KMS-11 (cell line): ENCODE data around the gene THAP12.

Source experiments
- H2AFZ ChIP-seq: fragments of 200-600 bp; sonication (generic); 2 replicates; pipeline ENCODE4 v1.6.1; 2016; ENCODE audit warnings: antibody characterized with exemption, mixed run types, low read depth
- H3K27ac ChIP-seq: fragments of 200-600 bp; sonication (generic); 2 replicates; pipeline ENCODE4 v1.6.1; 2016; ENCODE audit warnings: mild to moderate bottlenecking, mixed run types
- H3K27me3 ChIP-seq: fragments of 200-600 bp; sonication (generic); 2 replicates; pipeline ENCODE4 v1.6.1; 2017; ENCODE audit warnings: mild to moderate bottlenecking, low read depth, mixed run types, moderate library complexity; ENCODE audit not compliant: insufficient read depth
- H3K36me3 ChIP-seq: fragments of 200-600 bp; sonication (generic); 2 replicates; pipeline ENCODE4 v1.6.1; 2017; ENCODE audit warnings: mild to moderate bottlenecking, mixed run types; ENCODE audit not compliant: insufficient read depth
- H3K4me1 ChIP-seq: fragments of 200-600 bp; sonication (generic); 2 replicates; pipeline ENCODE4 v1.6.1; 2016; ENCODE audit warnings: mild to moderate bottlenecking, low read depth, mixed run types; ENCODE audit not compliant: poor library complexity, severe bottlenecking
- H3K4me2 ChIP-seq: fragments of 200-600 bp; sonication (generic); 2 replicates; pipeline ENCODE4 v1.7.0; 2016; ENCODE audit warnings: mild to moderate bottlenecking, mixed run types
- H3K4me3 ChIP-seq: fragments of 200-600 bp; sonication (generic); IDR thresholded peaks from 2 replicates; pipeline ENCODE4 v1.6.1; 2017; ENCODE audit warnings: low read depth, low read length, mixed read lengths; ENCODE audit not compliant: insufficient read depth
- H3K79me2 ChIP-seq: fragments of 200-600 bp; sonication (generic); 2 replicates; pipeline ENCODE4 v1.6.1; 2016; ENCODE audit warnings: low read depth, mixed run types; ENCODE audit not compliant: insufficient read depth
- H3K9ac ChIP-seq: fragments of 200-600 bp; sonication (generic); 2 replicates; pipeline ENCODE4 v1.6.1; 2016; ENCODE audit warnings: mild to moderate bottlenecking, mixed run types
- H4K20me1 ChIP-seq: fragments of 200-600 bp; sonication (generic); 2 replicates; pipeline ENCODE4 v1.6.1; 2016; ENCODE audit warnings: mild to moderate bottlenecking, mixed run types; ENCODE audit not compliant: insufficient read depth
- CTCF ChIP-seq: fragments of 200-600 bp; sonication (generic); conservative IDR thresholded peaks from 2 replicates; pipeline ENCODE4 v1.6.1; 2017; ENCODE audit warnings: low read depth, mild to moderate bottlenecking, antibody characterized with exemption, low read length, moderate library complexity, mixed read lengths

THAP12 gene

GRCh38 chr11:76368490-76368889 is 12.4 kb downstream of the THAP12 start:
- H4K20me1 ChIP-seq: peaks cover 15% of the 10 kb centered on the region
- H3K9ac ChIP-seq: no peak overlapping the region

GRCh38 chr11:76365038-76365679 is 15.8 kb downstream of the THAP12 start:
- no peaks in the 10 kb centered on the region for H3K27me3 ChIP-seq
- H3K27ac ChIP-seq: no peak overlapping the region
- no peak overlapping the region for H2AFZ ChIP-seq
- H3K4me2 ChIP-seq: peak overlapping the region; percentile 12; the same call in 1 of the 2 replicates
- H3K36me3 ChIP-seq: no peaks in the 10 kb centered on the region
- H4K20me1 ChIP-seq: peaks cover 10% of the 10 kb centered on the region
- no peak overlapping the region for H3K9ac ChIP-seq
- H3K4me1 ChIP-seq: peaks cover 58% of the 10 kb centered on the region
- peaks cover 64% of the 10 kb centered on the region for H3K79me2 ChIP-seq
- no peak for TF ChIP-seq CTCF
- no peak overlapping the region for H3K4me3 ChIP-seq

More at GRCh38 chr11:76368490-76368889, 12.4 kb downstream of the THAP12 start:
- Histone ChIP-seq H2AFZ (no peak overlapping the region), H3K36me3 (no peaks in the 10 kb centered on the region), H3K4me1 (peaks cover 43% of the 10 kb centered on the region), H3K27me3 (no peaks in the 10 kb centered on the region), H3K4me2 (no peak overlapping the region), H3K27ac (no peak overlapping the region), H3K79me2 (peaks cover 88% of the 10 kb centered on the region), H3K4me3 (no peak overlapping the region)
- no peak for TF ChIP-seq CTCF

- no peak for TF ChIP-seq CTCF
- H3K79me2 ChIP-seq: peaks cover 39% of the 10 kb centered on the region
Observed at GRCh38 chr11:76362716-76363115, 18.2 kb downstream of the THAP12 start.

GRCh38 chr11:76361776-76362175 is 19.2 kb downstream of the THAP12 start:
- Histone ChIP-seq H3K79me2 (peaks cover 30% of the 10 kb centered on the region; the same call in 1 of the 2 replicates), H3K4me3 (no peak overlapping the region), H3K4me2 (no peak overlapping the region), H3K27me3 (no peaks in the 10 kb centered on the region), H3K9ac (no peak overlapping the region), H3K27ac (no peak overlapping the region), H4K20me1 (no peaks in the 10 kb centered on the region), H3K4me1 (peaks cover 48% of the 10 kb centered on the region), H3K36me3 (no peaks in the 10 kb centered on the region; the same call in 1 of the 2 replicates), H2AFZ (no peak overlapping the region)
- no peak for TF ChIP-seq CTCF

More at GRCh38 chr11:76362716-76363115, 18.2 kb downstream of the THAP12 start:
- Histone ChIP-seq H3K36me3 (no peaks in the 10 kb centered on the region), H3K27me3 (no peaks in the 10 kb centered on the region), H3K4me1 (peaks cover 50% of the 10 kb centered on the region), H3K4me3 (no peak overlapping the region), H3K9ac (no peak overlapping the region), H2AFZ (no peak overlapping the region), H4K20me1 (peaks cover 4% of the 10 kb centered on the region; the same call in 1 of the 2 replicates), H3K4me2 (no peak overlapping the region), H3K27ac (no peak overlapping the region)
